Measurements from ENCODE around the gene PLCL2. TPM values are rescaled to one million over a fixed set of nuclear protein-coding genes. Genes with fewer than 3 reads are reported as not detected.

Gene PLCL2
- total and polyA plus RNA-seq, 10 of the 15 experiments (the other 5 are each of a cell fraction or from before 2014, with no cell fraction given), result 7.5 to 37.3 (median 21.7) TPM

- 95% methylated on average over 2 of the region's 2 CpGs for WGBS (ENCODE audit: insufficient coverage, insufficient replicate concordance, low lambda C conversion rate, missing lambda C conversion rate)
- Histone ChIP-seq H3K27ac (ENCODE audit: control insufficient read depth, insufficient read depth) (no peak overlapping the region), H4K20me1 (ENCODE audit: control insufficient read depth, insufficient read depth) (no peaks in the 10 kb centered on the region), H3K79me2 (ENCODE audit: control insufficient read depth, insufficient read depth, low read length) (no peaks in the 10 kb centered on the region; the same call in none of the 2 replicates), H3K27me3 (replicated peaks in 1 of 2; ENCODE audit: control insufficient read depth in 2 of 2, insufficient read depth in 2 of 2, low read length in 1 of 2) (no peaks in the 10 kb centered on the region), H3K4me2 (ENCODE audit: control insufficient read depth, insufficient read depth) (no peak overlapping the region), H3K36me3 (ENCODE audit: control insufficient read depth in 2 of 2, insufficient read depth in 2 of 2, low read length in 1 of 2) (peaks cover 11 to 39% of the 10 kb centered on the region in 2 experiments), H2AFZ (ENCODE audit: control insufficient read depth, low read depth, low read length) (no peak overlapping the region), H3K9ac (ENCODE audit: control insufficient read depth, insufficient read depth, low read length) (no peak overlapping the region), H3K9me3 (replicated peaks; ENCODE audit: control insufficient read depth, insufficient read depth, low read length) (no peaks in the 10 kb centered on the region; the same call in 2 of the 3 replicates), H3K4me3 (no peak overlapping the region), H3K4me1 (ENCODE audit: control insufficient read depth, insufficient read depth, low read length) (peaks cover 6% of the 10 kb centered on the region)
- intact Hi-C loops (cut with micrococcal nuclease; ENCODE audit: unreplicated experiment), result no loop called here
- BruUV-seq (replicated peaks), result no TSS peak
- in situ Hi-C loops (cut with MboI), result no loop called here
- CTCF ChIA-PET, result interaction anchor here (0.9 kb wide), 1 partner anchor 9 kb away, joined by 6 read pairs; no protein-coding TSS in a partner anchor
- ATAC-seq (no peak), DNase-seq (ENCODE audit: low read depth, low spot score) (no peak), FAIRE-seq (no peak)
- SMC1A ChIA-PET (ENCODE audit: uncharacterized antibody, unreplicated experiment), result interaction anchor here (0.6 to 1.7 kb wide), 5 partner anchors 11 to 111 kb away, joined by 3 to 4 read pairs (median 4); no protein-coding TSS in a partner anchor
- no peak for TF ChIP-seq NR2C2 (IDR thresholded peaks at IDR 0.05; ENCODE audit: borderline replicate concordance, control insufficient read depth, insufficient read length, low read depth)
- TF ChIP-seq ATF7 (IDR thresholded peaks at IDR 0.05; ENCODE audit: low read depth), result no peak
- no peak for TF ChIP-seq RFX5 (IDR thresholded peaks at IDR 0.05; ENCODE audit: low read depth, low read length)
- no peak for TF ChIP-seq RB1 (IDR thresholded peaks at IDR 0.05; ENCODE audit: borderline replicate concordance)
- TF ChIP-seq HDAC2 (IDR thresholded peaks at IDR 0.05), result no peak
- TF ChIP-seq DPF2 (IDR thresholded peaks at IDR 0.05), result no peak
- no peak for TF ChIP-seq RAD51 (IDR thresholded peaks at IDR 0.05)
- TF ChIP-seq GABPA (IDR thresholded peaks at IDR 0.05; ENCODE audit: low read depth), result no peak
- TF ChIP-seq NRF1 (conservative IDR thresholded peaks at IDR 0.05; ENCODE audit: low read depth, low read length), result no peak
- no peak for TF ChIP-seq MEF2A (IDR thresholded peaks at IDR 0.05; ENCODE audit: insufficient read depth, low read depth, low read length)
- no peak for TF ChIP-seq USF1 (IDR thresholded peaks at IDR 0.05; ENCODE audit: borderline replicate concordance, extremely low read length, insufficient read depth, low read depth, low read length)
- POLR2A ChIA-PET, result interaction anchor here (1.2 kb wide), 2 partner anchors 8 to 10 kb away, joined by 3 to 4 read pairs; no protein-coding TSS in a partner anchor
- RAD21 ChIA-PET (ENCODE audit: unreplicated experiment), result interaction anchor here (2.0 kb wide), 1 partner anchor 9 kb away, joined by 8 read pairs; no protein-coding TSS in a partner anchor
These were observed 129.5 kb downstream of the PLCL2 start for GRCh38 chr3:17014284-17014683.

All from GM12878 (cell line).